RWPE2 (cell line): Measurements from ENCODE around the gene CPA4.

ENCODE experiments used
- ATAC-seq: fragments of 200-7000 bp; cut with Tn5 transposase; 3 replicates; pipeline ENCODE4 v1.9.1; 2021; ENCODE audit warnings: low read depth
- DNase-seq: peaks from one replicate; pipeline ENCODE4 v3.0.0-alpha.2; 2020; ENCODE audit warnings: low spot score
- H3K27ac ChIP-seq: fragments of 450-650 bp; 2 replicates; pipeline ENCODE4 v1.5.1; 2017; ENCODE audit warnings: mild to moderate bottlenecking; ENCODE audit not compliant: poor library complexity, severe bottlenecking
- H3K27me3 ChIP-seq: fragments of 250-450 bp; sonication (Bioruptor Pico); 2 replicates; pipeline ENCODE4 v1.5.1; 2021; ENCODE audit warnings: mild to moderate bottlenecking, moderate library complexity; ENCODE audit not compliant: insufficient read depth, poor library complexity, severe bottlenecking
- H3K36me3 ChIP-seq: fragments of 250-450 bp; sonication (Bioruptor Pico); 2 replicates; pipeline ENCODE4 v1.5.1; 2020; ENCODE audit warnings: low read depth, mild to moderate bottlenecking, moderate library complexity
- H3K4me1 ChIP-seq: fragments of 250-450 bp; sonication (Bioruptor Pico); 2 replicates; pipeline ENCODE4 v1.5.1; 2021; ENCODE audit warnings: mild to moderate bottlenecking, moderate library complexity; ENCODE audit not compliant: insufficient read depth, poor library complexity, severe bottlenecking
- H3K4me3 ChIP-seq: fragments of 250-450 bp; sonication (Bioruptor Pico); 2 replicates; pipeline ENCODE4 v1.5.1; 2021; ENCODE audit warnings: mild to moderate bottlenecking, moderate library complexity; ENCODE audit not compliant: severe bottlenecking
- H3K9me3 ChIP-seq: fragments of 250-450 bp; sonication (Bioruptor Pico); 2 replicates; pipeline ENCODE4 v1.5.1; 2021; ENCODE audit warnings: mild to moderate bottlenecking, moderate library complexity; ENCODE audit not compliant: severe bottlenecking
- TF ChIP-seq, protein P1 (sequence below): fragments of 450-650 bp; IDR thresholded peaks from one replicate; pipeline ENCODE4 v1.5.1; 2017; ENCODE audit warnings: mild to moderate bottlenecking, moderate library complexity; ENCODE audit not compliant: poor library complexity, severe bottlenecking

Gene CPA4

DNA sequence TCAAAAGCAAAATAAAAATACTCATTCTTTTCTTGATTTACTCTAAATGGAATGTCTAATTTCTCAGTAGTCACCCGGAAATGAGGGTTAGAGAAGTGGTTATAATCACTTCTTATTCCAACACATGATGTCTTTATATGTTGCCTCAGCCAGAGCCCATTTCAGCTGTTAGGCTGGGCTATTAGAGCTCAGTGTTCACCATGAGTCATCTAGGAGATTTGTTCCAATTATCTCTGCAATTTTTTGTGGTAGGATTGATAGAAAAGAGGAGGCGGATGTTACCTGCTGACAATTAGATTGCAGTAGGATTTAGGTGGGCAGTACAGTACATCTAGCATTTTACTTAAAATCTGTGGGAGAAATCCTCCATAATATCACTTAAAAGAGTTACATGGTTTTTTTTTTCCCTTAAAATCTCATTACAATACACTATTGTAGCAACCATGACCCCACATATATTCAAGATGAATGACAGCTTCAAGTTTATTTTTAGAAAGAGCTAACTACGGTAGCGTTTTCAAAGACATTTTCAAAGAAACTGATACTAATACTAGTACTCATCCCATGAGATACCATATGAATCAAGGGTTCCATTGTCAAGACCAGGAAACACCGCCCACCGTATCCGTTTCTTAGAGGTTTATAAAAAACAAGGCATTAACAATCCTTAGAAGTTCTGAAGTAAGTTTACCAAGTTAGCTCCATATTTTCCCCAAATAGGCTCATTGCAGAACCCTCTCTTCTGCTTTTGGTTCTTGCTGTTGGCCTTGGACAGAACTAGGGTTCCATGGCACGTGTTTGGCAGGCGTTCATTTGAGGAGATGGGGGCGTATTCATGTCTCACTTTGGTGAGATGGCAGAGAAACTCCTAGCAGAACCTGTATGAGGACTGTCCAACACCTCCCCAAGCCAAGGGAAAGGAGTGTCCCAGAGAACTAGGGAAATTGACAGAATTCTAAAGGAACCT is 15.9 kb upstream of the CPA4 start:
- peak; percentile 25; the same call in 2 of the 3 replicates for ATAC-seq
- Histone ChIP-seq H3K9me3 (no peaks in the 10 kb centered on the region), H3K27me3 (no peaks in the 10 kb centered on the region), H3K4me3 (no peak overlapping the region), H3K36me3 (no peaks in the 10 kb centered on the region), H3K4me1 (peaks cover 74% of the 10 kb centered on the region), H3K27ac (peak overlapping the region; percentile 98)
- no peak for DNase-seq
- TF ChIP-seq, protein P1, sequence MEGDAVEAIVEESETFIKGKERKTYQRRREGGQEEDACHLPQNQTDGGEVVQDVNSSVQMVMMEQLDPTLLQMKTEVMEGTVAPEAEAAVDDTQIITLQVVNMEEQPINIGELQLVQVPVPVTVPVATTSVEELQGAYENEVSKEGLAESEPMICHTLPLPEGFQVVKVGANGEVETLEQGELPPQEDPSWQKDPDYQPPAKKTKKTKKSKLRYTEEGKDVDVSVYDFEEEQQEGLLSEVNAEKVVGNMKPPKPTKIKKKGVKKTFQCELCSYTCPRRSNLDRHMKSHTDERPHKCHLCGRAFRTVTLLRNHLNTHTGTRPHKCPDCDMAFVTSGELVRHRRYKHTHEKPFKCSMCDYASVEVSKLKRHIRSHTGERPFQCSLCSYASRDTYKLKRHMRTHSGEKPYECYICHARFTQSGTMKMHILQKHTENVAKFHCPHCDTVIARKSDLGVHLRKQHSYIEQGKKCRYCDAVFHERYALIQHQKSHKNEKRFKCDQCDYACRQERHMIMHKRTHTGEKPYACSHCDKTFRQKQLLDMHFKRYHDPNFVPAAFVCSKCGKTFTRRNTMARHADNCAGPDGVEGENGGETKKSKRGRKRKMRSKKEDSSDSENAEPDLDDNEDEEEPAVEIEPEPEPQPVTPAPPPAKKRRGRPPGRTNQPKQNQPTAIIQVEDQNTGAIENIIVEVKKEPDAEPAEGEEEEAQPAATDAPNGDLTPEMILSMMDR = no peak

DNA sequence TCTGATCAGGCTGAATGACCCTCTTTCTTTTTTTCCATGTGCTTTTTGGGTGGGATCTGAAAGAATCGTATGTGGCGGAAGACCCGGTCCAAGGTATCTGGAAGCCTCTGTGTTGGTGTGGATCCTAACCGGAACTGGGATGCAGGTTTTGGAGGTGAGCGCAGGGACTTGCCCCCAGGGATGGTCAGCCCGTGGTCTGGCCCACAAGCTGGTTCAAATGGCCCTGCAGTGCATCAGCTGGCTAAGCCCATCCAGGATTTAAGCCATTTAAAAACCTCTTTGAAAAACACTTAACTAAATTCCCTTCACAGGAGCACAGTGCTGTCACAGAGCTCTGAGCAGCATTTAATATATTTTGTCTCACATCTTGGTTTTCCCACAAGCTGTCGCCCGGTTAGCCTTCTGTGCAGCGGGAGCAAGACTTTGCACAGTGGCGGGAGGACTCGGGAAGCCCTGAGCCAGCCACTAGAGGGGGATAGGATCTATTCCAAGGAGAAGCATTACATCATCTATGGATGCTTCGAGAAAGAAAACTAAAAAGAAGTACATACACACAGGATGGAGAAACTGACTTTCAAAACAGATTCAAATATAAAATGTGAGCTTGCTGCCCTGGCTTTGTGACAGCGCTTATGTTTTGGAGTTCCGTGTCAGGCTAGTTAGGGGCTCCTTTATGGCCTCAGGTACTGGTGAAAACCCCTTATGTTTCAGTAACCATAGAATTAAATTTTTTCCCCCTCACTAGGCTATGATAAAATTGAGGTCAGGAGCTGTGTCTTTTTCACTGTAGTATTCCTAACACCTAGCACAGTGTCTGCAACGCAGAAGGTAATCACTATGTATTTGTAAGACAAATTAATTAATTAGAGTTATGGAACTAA is 15.0 kb upstream of the CPA4 start:
- Histone ChIP-seq H3K4me1 (peaks cover 65% of the 10 kb centered on the region), H3K27me3 (no peaks in the 10 kb centered on the region), H3K9me3 (no peaks in the 10 kb centered on the region), H3K27ac (peak overlapping the region; percentile 98), H3K4me3 (no peak overlapping the region), H3K36me3 (no peaks in the 10 kb centered on the region)
- no peak for DNase-seq
- ATAC-seq = no peak
- TF ChIP-seq, protein P1 = peak; percentile 42

DNA sequence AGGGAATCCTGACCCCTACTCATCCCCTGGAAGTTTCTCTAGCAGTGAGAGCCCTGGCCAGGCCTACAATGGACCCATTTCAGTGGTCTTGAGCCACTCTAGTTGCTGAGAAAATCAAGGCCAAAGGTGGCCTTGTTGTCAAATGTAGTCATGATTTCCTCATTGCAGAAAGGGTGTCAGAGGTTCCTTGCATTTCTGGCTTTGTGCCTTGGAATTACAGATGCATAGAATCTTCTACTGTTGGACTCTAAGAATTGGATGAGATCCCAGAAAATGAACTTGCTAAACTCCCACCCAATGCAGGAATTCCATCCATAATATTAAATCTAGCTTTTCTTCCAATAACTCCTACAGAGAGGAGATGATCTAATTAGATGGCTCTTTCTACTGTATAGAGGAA is 14.1 kb upstream of the CPA4 start:
- no peaks in the 10 kb centered on the region for H3K27me3 ChIP-seq
- H3K4me3 ChIP-seq = no peak overlapping the region
- no peaks in the 10 kb centered on the region for H3K36me3 ChIP-seq
- no peaks in the 10 kb centered on the region for H3K9me3 ChIP-seq
- TF ChIP-seq, protein P1 = no peak
- peak overlapping the region; percentile 98 for H3K27ac ChIP-seq
- DNase-seq (no peak), ATAC-seq (peak; percentile 45)
- H3K4me1 ChIP-seq = peaks cover 58% of the 10 kb centered on the region

DNA sequence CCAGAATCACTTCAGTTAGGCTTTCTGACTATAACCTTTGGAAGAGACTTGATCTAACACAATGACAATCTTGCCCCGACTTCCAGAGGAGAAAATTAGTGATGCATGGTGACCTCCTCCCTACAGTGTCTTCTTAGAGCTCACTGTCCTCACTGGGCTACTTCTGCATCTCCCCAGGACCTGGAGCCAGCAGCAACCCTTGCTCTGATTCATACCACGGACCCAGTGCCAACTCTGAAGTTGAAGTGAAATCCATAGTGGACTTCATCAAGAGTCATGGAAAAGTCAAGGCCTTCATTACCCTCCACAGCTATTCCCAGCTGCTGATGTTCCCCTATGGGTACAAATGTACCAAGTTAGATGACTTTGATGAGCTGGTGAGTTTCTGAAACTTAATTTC is 13.7 kb upstream of the CPA4 start:
- no peaks in the 10 kb centered on the region for H3K27me3 ChIP-seq
- H3K4me3 ChIP-seq = no peak overlapping the region
- peak overlapping the region; percentile 98 for H3K27ac ChIP-seq
- no peak for DNase-seq
- H3K9me3 ChIP-seq = no peaks in the 10 kb centered on the region
- H3K4me1 ChIP-seq = peaks cover 54% of the 10 kb centered on the region
- ATAC-seq = no peak
- TF ChIP-seq, protein P1 = no peak
- no peaks in the 10 kb centered on the region for H3K36me3 ChIP-seq
